ENCODE measurements around the gene CPNE5. TPM values are rescaled to one million over a fixed set of nuclear protein-coding genes. Genes with fewer than 3 reads are reported as not detected.

Gene CPNE5
- total RNA-seq, 4 donors from 2014 or later, result 0.39 to 3.0 (median 1.4) TPM

DNA sequence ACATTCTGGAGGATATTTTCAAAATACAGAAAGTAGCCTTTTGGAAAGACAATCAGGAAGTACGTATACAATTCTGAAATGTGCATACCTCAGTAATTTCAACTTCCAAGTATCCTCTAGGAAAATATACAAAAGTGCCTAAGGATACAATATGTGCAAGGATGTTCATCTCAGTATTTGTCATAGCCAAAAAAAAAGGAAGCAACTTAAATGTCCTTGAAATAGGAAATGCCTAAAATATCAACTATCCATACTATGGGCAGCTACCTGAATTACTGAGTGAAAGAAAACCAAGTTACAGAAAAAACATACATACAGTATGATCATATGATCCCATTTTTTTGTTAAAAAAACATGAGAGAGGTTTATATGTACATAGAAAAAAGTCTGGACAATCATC lies 33.9 kb upstream of the CPNE5 start:
- Histone ChIP-seq H3K27me3 (no peaks in the 10 kb centered on the region), H3K27ac (no peak overlapping the region), H3K4me3 (no peak overlapping the region), H3K36me3 (peaks cover 0 to 27% (median 0%) of the 10 kb centered on the region in 3 donors), H3K4me1 (peaks cover 0 to 23% (median 3%) of the 10 kb centered on the region in 4 donors), H3K9me3 (no peaks in the 10 kb centered on the region)
- WGBS, 2 donors, result 94% methylated on average over 1 of the region's 1 CpG
- no peak for DNase-seq (ENCODE audit: low spot score in 2 of 2)
- TF ChIP-seq EP300 (IDR thresholded peaks at IDR 0.05) (no peak), POLR2A (IDR thresholded peaks at IDR 0.05) (no peak)
- TF ChIP-seq, protein P1, sequence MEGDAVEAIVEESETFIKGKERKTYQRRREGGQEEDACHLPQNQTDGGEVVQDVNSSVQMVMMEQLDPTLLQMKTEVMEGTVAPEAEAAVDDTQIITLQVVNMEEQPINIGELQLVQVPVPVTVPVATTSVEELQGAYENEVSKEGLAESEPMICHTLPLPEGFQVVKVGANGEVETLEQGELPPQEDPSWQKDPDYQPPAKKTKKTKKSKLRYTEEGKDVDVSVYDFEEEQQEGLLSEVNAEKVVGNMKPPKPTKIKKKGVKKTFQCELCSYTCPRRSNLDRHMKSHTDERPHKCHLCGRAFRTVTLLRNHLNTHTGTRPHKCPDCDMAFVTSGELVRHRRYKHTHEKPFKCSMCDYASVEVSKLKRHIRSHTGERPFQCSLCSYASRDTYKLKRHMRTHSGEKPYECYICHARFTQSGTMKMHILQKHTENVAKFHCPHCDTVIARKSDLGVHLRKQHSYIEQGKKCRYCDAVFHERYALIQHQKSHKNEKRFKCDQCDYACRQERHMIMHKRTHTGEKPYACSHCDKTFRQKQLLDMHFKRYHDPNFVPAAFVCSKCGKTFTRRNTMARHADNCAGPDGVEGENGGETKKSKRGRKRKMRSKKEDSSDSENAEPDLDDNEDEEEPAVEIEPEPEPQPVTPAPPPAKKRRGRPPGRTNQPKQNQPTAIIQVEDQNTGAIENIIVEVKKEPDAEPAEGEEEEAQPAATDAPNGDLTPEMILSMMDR (IDR thresholded peaks at IDR 0.05), result no peak

DNA sequence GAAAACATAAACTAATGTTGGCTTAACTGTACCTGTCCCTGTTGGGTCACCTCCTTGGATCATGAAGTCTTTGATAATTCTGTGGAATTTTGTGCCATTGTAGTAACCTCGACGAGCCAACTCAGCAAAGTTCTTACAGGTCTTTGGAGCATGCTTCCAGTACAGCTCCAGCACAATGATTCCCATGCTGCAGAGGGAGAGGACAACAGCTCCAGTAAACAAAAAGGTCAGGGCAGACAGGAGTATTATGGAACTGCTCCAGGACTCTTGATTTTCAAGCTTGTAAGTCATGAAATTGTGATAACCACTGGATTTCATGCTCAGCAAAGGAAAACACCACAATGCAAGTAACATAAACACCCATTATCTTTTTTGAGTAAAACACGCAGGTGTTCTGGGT lies 32.4 kb upstream of the CPNE5 start:
- 86 to 94% methylated on average over 3 of the region's 3 CpGs for WGBS, 2 donors
- TF ChIP-seq, protein P1 (IDR thresholded peaks at IDR 0.05), result no peak
- TF ChIP-seq POLR2A (IDR thresholded peaks at IDR 0.05) (no peak), EP300 (IDR thresholded peaks at IDR 0.05) (no peak)
- peaks cover 0 to 27% (median 3%) of the 10 kb centered on the region in 4 donors for H3K4me1 ChIP-seq
- no peak overlapping the region for H3K4me3 ChIP-seq
- no peak overlapping the region for H3K27ac ChIP-seq
- no peaks in the 10 kb centered on the region for H3K9me3 ChIP-seq
- no peak for DNase-seq (ENCODE audit: low spot score in 2 of 2)
- no peaks in the 10 kb centered on the region for H3K27me3 ChIP-seq
- H3K36me3 ChIP-seq, result peaks cover 0 to 40% (median 0%) of the 10 kb centered on the region in 3 donors

DNA sequence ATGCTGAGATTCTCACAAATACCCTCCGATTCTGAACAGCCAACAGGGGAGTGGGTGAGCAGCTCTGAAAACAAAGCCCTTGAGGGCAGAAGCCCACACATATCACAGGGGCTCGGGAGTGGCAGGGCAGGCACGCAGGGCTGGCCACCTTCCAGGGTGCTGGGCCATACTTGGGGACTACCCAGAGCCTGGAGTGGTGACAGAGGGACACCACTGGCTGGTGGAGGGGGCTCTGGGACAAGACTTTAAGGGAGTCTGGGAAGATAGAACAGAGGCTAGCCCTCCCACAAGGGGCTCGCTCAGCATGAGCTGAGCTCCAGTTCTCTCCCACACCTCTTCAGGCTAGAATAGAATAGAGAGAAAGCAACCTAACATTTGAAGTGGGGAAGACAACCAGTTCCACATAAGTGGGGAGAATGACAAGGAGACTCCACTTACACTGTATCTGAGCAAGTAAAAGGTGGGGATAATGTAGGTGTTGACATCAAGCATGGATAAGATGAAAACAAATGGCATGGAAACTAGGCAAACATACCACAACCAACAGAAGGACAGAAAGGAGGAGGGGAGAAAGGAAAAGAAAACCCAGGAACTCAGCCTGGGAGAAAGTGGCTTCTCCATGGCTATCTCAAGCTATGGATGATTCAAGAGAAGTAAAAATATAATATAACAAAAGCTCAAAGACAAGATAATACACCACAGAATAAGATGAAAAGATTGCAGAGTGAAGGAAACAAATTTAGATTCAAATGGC lies 28.4 kb upstream of the CPNE5 start:
- H3K36me3 ChIP-seq, result peaks cover 0 to 72% (median 0%) of the 10 kb centered on the region in 3 donors
- DNase-seq (ENCODE audit: low spot score in 2 of 2), result no peak
- H3K4me1 ChIP-seq, result peaks cover 0 to 5% (median 0%) of the 10 kb centered on the region in 4 donors
- H3K27ac ChIP-seq, result no peak overlapping the region
- no peaks in the 10 kb centered on the region for H3K27me3 ChIP-seq
- H3K4me3 ChIP-seq, result no peak overlapping the region
- no peaks in the 10 kb centered on the region for H3K9me3 ChIP-seq
- 50 to 54% methylated on average over 4 of the region's 4 CpGs for WGBS, 2 donors
- TF ChIP-seq, protein P1 (IDR thresholded peaks at IDR 0.05), result no peak
- TF ChIP-seq POLR2A (IDR thresholded peaks at IDR 0.05) (no peak), EP300 (IDR thresholded peaks at IDR 0.05) (no peak)

DNA sequence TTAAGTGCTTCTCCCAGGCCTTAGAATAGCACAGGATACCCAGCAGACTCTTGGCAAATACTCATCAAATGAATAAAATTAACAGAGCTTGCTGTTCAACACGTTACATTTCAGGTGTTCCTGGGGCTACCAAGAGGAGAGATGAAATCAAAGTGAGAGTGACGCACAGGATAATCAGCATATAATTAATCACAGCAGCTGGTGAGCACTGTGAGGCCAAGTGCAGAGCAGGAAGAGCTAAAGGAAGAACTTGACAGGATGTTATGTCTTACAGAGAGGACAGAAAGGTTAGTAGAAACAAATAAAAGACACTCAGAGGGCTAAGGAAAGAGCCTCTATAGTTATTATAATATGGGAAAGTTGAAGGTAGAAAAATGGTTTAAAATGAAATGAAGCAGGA lies 26.6 kb upstream of the CPNE5 start:
- WGBS, 2 donors, result 74 to 83% methylated on average over 2 of the region's 2 CpGs

More for the DNA sequence above, 26.6 kb upstream of the CPNE5 start:
- peaks cover 0 to 4% (median 0%) of the 10 kb centered on the region in 4 donors for H3K4me1 ChIP-seq
- H3K4me3 ChIP-seq, result no peak overlapping the region
- no peak overlapping the region for H3K27ac ChIP-seq
- peaks cover 0 to 75% (median 0%) of the 10 kb centered on the region in 3 donors for H3K36me3 ChIP-seq
- no peaks in the 10 kb centered on the region for H3K27me3 ChIP-seq
- no peak for TF ChIP-seq POLR2A (IDR thresholded peaks at IDR 0.05)
- TF ChIP-seq EP300 (IDR thresholded peaks at IDR 0.05), result no peak
- TF ChIP-seq, protein P1 (IDR thresholded peaks at IDR 0.05), result no peak
- no peaks in the 10 kb centered on the region for H3K9me3 ChIP-seq
- DNase-seq (ENCODE audit: low spot score in 2 of 2), result no peak
